ENCODE results near the gene CCDC177.

CCDC177 gene

GRCh38 chr14:69574263-69574953 is at the start of gene CCDC177:
TSS of gene CCDC177 (minus strand) at chr14:69574871. CDS start at chr14:69573622, 1,249 bp downstream.
- DNase-seq: peak; percentile 72

- no peak for DNase-seq
Observed at GRCh38 chr14:69624136-69624535, 49.5 kb upstream of the CCDC177 start.

DNA sequence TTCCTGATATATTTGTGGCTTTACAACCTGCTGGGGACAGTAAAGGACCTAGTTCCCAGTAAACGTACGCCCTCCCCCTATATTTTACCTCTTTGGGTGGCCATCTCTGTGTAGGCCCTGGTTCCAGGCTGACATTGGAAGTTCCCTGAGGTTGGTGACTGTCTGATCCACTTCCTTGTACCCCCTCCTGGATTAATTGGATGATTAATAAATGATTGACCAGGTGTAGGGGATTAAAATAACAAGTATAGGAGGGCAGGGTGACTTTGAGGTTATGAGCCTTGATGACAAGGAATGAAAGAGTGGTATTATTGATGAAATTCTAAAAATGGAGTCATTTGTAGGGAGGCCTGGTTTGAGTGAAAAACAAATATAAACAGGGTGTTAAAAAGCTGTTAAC is 46.3 kb upstream of the CCDC177 start:
- DNase-seq: no peak

- DNase-seq: no peak
Observed at GRCh38 chr14:69620211-69620611, 45.5 kb upstream of the CCDC177 start.

DNA sequence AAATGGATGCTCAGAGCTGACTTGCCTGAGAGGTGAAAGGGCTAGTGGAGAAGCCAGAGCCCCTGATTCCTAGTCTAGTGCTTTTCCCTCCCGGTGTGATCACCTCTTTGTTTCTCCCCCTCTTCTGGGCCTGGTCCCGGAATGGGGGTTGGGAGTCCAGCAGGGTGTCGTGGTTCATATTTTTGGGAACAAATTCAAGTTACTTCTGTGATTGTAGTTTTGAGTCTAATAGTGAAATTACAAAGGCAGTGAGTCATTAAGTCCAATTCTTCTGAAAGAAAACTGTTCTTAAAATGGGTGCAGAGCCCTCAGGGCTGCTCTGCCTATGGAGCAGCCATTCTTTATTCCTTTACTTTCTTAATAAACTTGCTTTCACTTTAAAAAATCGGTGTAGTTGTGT is 44.3 kb upstream of the CCDC177 start:
- DNase-seq: no peak

GRCh38 chr14:69617796-69618195 is 43.1 kb upstream of the CCDC177 start:
- DNase-seq: no peak

- DNase-seq: no peak
Observed at GRCh38 chr14:69616408-69616773, 41.7 kb upstream of the CCDC177 start.

- peak; percentile 64 for DNase-seq
Observed at GRCh38 chr14:69615496-69616407, 41.1 kb upstream of the CCDC177 start.

DNA sequence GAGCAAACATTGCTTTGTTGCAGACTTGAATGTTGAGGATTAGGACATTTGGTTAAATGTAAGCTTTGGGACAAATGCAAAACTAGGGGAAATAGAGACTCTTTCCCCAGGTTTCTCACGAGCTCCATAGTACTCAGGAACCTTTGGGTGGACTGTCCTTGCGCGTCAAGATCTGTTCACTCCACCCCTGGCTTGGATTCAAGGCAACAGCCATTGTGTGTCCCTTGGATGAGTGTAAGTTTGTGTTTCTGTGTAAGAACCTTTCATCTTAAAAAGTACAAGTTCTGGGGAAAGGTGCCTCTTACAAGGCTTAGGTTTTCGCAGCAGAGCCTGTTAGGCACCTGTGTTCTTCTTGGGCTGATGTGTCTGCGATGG is 40.4 kb upstream of the CCDC177 start:
- DNase-seq: no peak

DNA sequence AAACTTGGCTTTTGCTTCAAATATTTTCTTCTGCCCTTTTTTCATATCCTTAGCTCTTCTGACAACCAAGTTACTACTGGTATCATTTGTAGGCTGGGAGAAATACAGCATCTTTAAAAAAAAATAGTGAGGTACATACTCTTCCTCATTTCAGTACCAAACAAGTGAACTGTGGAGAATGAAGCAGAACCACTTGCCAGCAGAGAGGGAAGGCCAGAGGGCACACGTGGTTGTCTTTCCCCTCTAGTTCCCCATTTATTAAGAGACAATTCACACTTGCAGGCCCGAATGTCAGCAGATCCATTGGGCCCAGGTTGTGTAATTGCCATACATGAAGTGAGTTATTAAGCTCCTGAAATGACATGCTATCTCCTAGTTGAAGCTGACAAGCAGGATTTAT is 39.9 kb upstream of the CCDC177 start:
- DNase-seq: peak; percentile 42

DNA sequence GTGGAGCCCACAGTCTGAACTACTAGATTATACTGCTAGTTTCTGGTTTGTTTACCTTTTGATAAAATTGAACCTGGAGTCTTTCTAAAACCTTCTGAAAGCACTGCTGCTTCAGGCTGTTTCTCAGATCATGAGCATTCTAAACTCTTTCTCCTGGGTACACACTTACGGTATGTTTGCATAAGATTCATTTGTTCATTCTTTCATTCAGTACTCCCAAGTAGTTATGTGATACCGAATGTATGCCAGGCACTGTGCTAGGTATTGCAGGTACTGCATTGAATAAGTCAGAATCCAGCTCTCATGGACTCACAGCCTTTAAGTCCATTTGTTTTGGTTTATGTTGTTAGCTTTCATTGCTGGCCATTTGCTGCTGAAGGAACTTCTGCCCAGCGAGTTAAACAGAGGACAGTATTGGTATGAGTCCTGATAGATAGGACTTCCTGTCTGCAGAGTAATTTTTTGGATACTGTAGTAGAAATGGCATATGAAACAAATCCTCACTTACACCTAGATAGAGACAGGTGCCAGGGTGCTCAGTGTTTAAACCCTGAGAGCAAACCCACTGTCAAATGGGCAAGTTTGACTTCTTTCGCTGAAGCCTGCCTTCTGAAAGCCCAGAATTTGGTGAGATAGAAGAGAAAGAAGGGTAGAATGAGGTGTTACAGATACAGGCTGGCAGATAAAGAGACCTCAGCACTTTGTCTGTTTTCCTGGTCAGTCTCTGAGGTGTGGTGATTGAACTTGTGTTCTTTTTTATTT is 38.8 kb upstream of the CCDC177 start:
- DNase-seq: no peak

- peak; percentile 35 for DNase-seq
Observed at GRCh38 chr14:69612783-69613130, 38.1 kb upstream of the CCDC177 start.

DNA sequence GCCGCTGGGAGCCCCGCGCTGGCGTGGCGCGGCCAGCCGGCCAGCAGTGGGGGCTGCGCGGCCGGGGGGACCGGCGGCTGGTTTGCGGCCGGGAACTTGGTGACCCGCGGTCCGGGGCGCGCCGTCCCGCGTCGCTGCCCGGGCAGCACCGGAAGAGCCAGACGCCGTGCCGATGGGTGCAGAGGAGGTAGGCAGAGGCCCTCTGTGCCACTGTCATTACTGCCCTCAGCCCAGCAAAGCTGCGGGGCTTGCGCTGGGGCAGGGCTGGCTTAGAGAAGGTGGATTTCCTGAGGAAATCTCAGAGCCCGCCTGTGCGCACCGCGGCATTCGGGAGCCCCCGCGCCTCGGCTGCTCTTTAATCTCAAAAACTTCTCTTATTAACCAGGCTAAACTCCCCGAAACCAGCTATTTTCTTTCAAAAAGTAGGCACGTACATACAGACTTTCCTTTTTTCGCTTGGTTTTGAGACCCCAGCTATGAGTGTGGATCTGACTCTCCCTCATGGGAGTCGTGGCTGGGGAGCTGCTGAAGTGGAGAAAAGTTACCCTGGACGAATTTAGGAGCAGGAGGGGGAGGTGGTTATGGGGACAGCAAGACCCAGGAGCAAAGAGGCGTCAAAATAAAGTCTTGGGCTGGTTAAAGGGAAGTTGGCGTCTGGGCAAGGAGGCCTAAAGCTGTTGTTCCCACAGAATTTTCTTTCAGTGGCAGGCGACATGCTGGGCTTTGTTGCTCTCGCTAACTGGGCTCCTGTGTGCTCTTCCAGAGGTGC is 37.5 kb upstream of the CCDC177 start:
- DNase-seq: peak; percentile 48

DNA sequence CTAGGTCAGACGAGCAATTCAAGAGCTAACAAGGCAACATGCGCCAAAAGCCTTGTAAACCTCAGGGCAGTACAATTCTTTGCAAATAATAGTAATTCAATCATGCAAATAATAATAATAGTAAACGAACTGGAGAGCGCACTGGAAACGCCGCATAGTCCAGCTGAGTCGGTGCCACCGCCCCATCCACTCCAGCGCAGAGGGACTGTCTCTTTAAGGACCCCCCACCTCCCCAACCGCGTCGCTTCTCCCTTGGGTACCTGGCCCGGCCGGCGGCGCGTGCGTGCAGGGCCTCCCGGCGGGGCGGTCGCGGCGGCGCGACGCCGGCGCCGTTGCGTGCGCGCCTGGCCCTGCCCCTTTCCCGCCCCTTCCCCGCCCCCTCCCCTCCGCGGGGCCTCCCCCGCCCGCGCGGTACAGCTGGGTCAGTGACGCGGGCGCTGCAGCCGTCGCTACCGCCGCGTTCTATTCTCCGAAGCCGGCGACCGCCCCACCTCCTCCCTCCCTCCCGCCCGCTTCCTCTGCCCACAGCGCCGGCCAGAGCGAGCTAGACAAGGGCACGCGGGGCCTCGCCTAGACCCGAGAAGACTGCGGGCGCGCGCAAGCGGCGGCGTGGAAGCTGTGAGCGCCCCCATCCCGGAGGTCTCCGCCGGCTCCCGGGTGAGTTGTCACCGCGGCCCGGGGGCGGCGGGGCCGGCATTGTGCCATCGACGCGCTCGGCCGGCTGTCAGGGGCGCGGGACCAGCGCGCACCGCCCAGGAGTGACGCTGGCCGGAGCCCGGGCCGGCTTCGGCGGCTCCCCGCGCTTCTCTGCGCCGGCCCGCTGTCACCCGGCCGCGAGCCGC is 36.7 kb upstream of the CCDC177 start, which contains the start of gene SUSD6:
TSS of gene SUSD6 (plus strand) at position 425 of the 842 bp plus-strand sequence. CDS start 46,997 bp downstream, outside the sequence.
- DNase-seq: peak; percentile 91

GRCh38 chr14:69610874-69611171 is 36.2 kb upstream of the CCDC177 start:
- no peak for DNase-seq

- DNase-seq: no peak
Observed at GRCh38 chr14:69610020-69610873, 35.6 kb upstream of the CCDC177 start.

GRCh38 chr14:69606258-69607184 is 31.9 kb upstream of the CCDC177 start:
- DNase-seq: no peak

DNA sequence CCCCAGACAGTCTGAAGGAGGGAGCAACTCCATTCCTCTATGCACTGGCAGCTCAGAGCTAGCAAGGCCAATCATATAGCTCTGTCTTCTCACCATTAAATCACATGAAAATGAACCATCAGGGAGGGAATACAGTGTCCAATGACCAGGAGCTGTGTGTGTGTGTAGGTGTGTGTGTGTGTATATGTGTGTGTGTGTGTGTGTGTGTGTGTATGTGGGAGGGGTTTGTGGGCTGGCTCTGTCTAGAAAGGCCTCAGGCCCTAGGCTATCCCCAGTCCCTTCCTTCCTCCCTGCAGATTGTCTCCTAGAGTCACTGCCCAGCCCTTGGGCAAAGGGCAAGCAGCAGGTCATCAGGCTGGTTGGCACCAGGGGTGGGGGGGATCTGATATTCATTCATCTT is 31.1 kb upstream of the CCDC177 start:
- no peak for DNase-seq

DNA sequence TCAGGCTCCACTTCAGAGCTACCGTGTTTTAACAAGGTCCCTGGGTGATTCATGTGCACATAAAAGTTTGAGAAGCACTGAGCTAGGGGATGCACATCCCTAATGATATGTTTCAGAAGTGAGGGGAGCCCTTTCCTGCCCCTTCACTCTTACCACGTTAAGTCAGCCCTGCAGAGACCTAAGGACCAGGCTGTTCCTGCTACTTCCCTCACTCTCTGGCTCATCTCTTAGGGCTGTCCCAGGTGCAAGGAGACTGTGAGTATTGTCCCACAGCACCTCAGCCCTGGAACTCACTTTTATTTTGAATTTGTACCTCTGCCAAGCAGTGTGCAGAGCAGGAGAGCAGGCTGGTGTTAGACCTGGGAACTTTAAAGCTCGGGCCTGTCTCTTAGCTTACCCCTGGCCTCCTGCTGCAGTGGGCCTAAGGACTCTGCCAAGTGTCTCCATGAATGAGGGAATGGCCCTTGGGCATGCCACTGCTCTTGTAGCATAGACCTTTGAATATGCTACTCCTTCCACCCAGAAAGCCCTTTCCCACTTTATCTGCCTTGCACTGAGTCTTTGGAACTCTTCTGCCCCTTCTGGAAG is 25.7 kb upstream of the CCDC177 start:
- no peak for DNase-seq
